Stimulated activated CD4-positive, alpha-beta T cell treated with anti-CD3 and anti-CD28 coated beads, Interleukin-12 subunit alpha, Interleukin-12 subunit beta, amount 100 ng/mL, for 48 hours (primary cell): ENCODE data around the gene MED12.
"Not testable (repeated sequence)": the region's sequence is repeated elsewhere in the genome, so short reads cannot be mapped to it uniquely, and the experiment has no call there.

Source experiments
- DNase-seq, 3 donors: peaks; one replicate each; pipeline ENCODE4 v3.0.0-alpha.2; 2020; ENCODE audit warnings: low read depth in 2 of 3, low spot score in 1 of 3

MED12 gene

GRCh38 chrX:71160475-71160874 is 42.1 kb downstream of the MED12 start:
- DNase-seq: no peak

- no peak for DNase-seq
Observed at GRCh38 chrX:71162981-71163380, 44.6 kb downstream of the MED12 start.

- DNase-seq: no peak
Observed at GRCh38 chrX:71164071-71164470, 45.7 kb downstream of the MED12 start.

GRCh38 chrX:71166461-71166860 is 48.1 kb downstream of the MED12 start:
- no peak for DNase-seq

GRCh38 chrX:71167031-71167781 is 48.8 kb downstream of the MED12 start:
- DNase-seq: no peak

GRCh38 chrX:71168134-71168533 is 49.7 kb downstream of the MED12 start:
- DNase-seq: no peak

GRCh38 chrX:71169586-71169985 is 51.2 kb downstream of the MED12 start:
- DNase-seq: no peak

- DNase-seq: no peak
Observed at GRCh38 chrX:71170660-71171059, 52.3 kb downstream of the MED12 start.

GRCh38 chrX:71171110-71171801 is 52.9 kb downstream of the MED12 start:
- DNase-seq: no peak

GRCh38 chrX:71173440-71173839 is 55.0 kb downstream of the MED12 start:
- DNase-seq: no peak

- no peak for DNase-seq
Observed at GRCh38 chrX:71174795-71175194, 56.4 kb downstream of the MED12 start.

- DNase-seq: no peak
Observed at GRCh38 chrX:71175531-71175930, 57.1 kb downstream of the MED12 start.

- no peak for DNase-seq
Observed at GRCh38 chrX:71177327-71177726, 58.9 kb downstream of the MED12 start.

GRCh38 chrX:71178908-71179307 is 60.5 kb downstream of the MED12 start:
- peak in 1 of 3 donors; percentile 49 for DNase-seq

- DNase-seq: not testable (repeated sequence)
Observed at GRCh38 chrX:71180579-71181265, 62.3 kb downstream of the MED12 start.

GRCh38 chrX:71181558-71181909 is 63.1 kb downstream of the MED12 start:
- peak in 2 of 3 donors; percentile 24 to 35 for DNase-seq

- peak; percentile 70 to 72 (median 71) for DNase-seq
Observed at GRCh38 chrX:71181910-71182799, 63.8 kb downstream of the MED12 start.

GRCh38 chrX:71182871-71183270 is 64.5 kb downstream of the MED12 start:
- DNase-seq: no peak

GRCh38 chrX:71183341-71183740 is 64.9 kb downstream of the MED12 start:
- DNase-seq: no peak

- no peak for DNase-seq
Observed at GRCh38 chrX:71184092-71184491, 65.7 kb downstream of the MED12 start.
